ENCODE data around the gene IL21.

IL21 gene

GRCh38 chr4:122621016-122621507, at the start of gene IL21:
IL21 (minus strand) TSS chr4:122621066; CDS start chr4:122621011, 55 bp downstream.
- no peak within 1 kb of the TSS for H3K27ac ChIP-seq (ENCODE audit: low read depth, low read length)
- no peaks in the 10 kb centered on the region for H3K9me3 ChIP-seq (ENCODE audit: low read length)
- H3K9ac ChIP-seq (ENCODE audit: low read length) = no peak within 1 kb of the TSS
- no peak within 1 kb of the TSS for H3K4me3 ChIP-seq (ENCODE audit: low read depth in 1 of 2, low read length in 2 of 2)
- H3K36me3 ChIP-seq (ENCODE audit: insufficient read depth, low read length) = no peaks in the 10 kb centered on the region
- no peaks in the 10 kb centered on the region for H3K4me1 ChIP-seq (ENCODE audit: insufficient read depth, low read length)
- no peaks in the 10 kb centered on the region for H3K27me3 ChIP-seq (ENCODE audit: control insufficient read depth in 1 of 2, insufficient read depth in 2 of 2, low read length in 2 of 2)

- Histone ChIP-seq H3K4me1 (ENCODE audit: insufficient read depth, low read length) (peaks cover 27% of the 10 kb centered on the region), H3K9ac (ENCODE audit: low read length) (no peak overlapping the region), H3K4me3 (ENCODE audit: low read depth in 1 of 2, low read length in 2 of 2) (no peak overlapping the region), H3K27me3 (ENCODE audit: control insufficient read depth in 1 of 2, insufficient read depth in 2 of 2, low read length in 2 of 2) (no peaks in the 10 kb centered on the region), H3K36me3 (ENCODE audit: insufficient read depth, low read length) (no peaks in the 10 kb centered on the region), H3K9me3 (ENCODE audit: low read length) (no peaks in the 10 kb centered on the region), H3K27ac (ENCODE audit: low read depth, low read length) (no peak overlapping the region)
Observed at GRCh38 chr4:122669911-122670738, 49.3 kb upstream of the IL21 start.

GRCh38 chr4:122668241-122668640, 47.4 kb upstream of the IL21 start:
- H3K27me3 ChIP-seq (ENCODE audit: control insufficient read depth in 1 of 2, insufficient read depth in 2 of 2, low read length in 2 of 2) = no peaks in the 10 kb centered on the region
- H3K4me1 ChIP-seq (ENCODE audit: insufficient read depth, low read length) = peaks cover 31% of the 10 kb centered on the region
- H3K27ac ChIP-seq (ENCODE audit: low read depth, low read length) = no peak overlapping the region
- no peak overlapping the region for H3K4me3 ChIP-seq (ENCODE audit: low read depth in 1 of 2, low read length in 2 of 2)
- H3K9ac ChIP-seq (ENCODE audit: low read length) = no peak overlapping the region
- no peaks in the 10 kb centered on the region for H3K36me3 ChIP-seq (ENCODE audit: insufficient read depth, low read length)
- no peaks in the 10 kb centered on the region for H3K9me3 ChIP-seq (ENCODE audit: low read length)

GRCh38 chr4:122666527-122667245, 45.8 kb upstream of the IL21 start:
- peaks cover 31% of the 10 kb centered on the region for H3K4me1 ChIP-seq (ENCODE audit: insufficient read depth, low read length)
- no peak overlapping the region for H3K4me3 ChIP-seq (ENCODE audit: low read depth in 1 of 2, low read length in 2 of 2)
- H3K36me3 ChIP-seq (ENCODE audit: insufficient read depth, low read length) = no peaks in the 10 kb centered on the region
- peak overlapping the region; percentile 26 for H3K27ac ChIP-seq (ENCODE audit: low read depth, low read length)
- no peak overlapping the region for H3K9ac ChIP-seq (ENCODE audit: low read length)
- no peaks in the 10 kb centered on the region for H3K27me3 ChIP-seq (ENCODE audit: control insufficient read depth in 1 of 2, insufficient read depth in 2 of 2, low read length in 2 of 2)
- no peaks in the 10 kb centered on the region for H3K9me3 ChIP-seq (ENCODE audit: low read length)

- H3K4me3 ChIP-seq (ENCODE audit: low read depth in 1 of 2, low read length in 2 of 2) = no peak overlapping the region
- peaks cover 31% of the 10 kb centered on the region for H3K4me1 ChIP-seq (ENCODE audit: insufficient read depth, low read length)
- H3K9ac ChIP-seq (ENCODE audit: low read length) = no peak overlapping the region
- no peaks in the 10 kb centered on the region for H3K36me3 ChIP-seq (ENCODE audit: insufficient read depth, low read length)
- H3K27ac ChIP-seq (ENCODE audit: low read depth, low read length) = no peak overlapping the region
- H3K27me3 ChIP-seq (ENCODE audit: control insufficient read depth in 1 of 2, insufficient read depth in 2 of 2, low read length in 2 of 2) = no peaks in the 10 kb centered on the region
- H3K9me3 ChIP-seq (ENCODE audit: low read length) = no peaks in the 10 kb centered on the region
Observed at GRCh38 chr4:122665161-122665929, 44.5 kb upstream of the IL21 start.

GRCh38 chr4:122663814-122664610, 43.1 kb upstream of the IL21 start:
- Histone ChIP-seq H3K4me3 (ENCODE audit: low read depth in 1 of 2, low read length in 2 of 2) (no peak overlapping the region), H3K9me3 (ENCODE audit: low read length) (no peaks in the 10 kb centered on the region), H3K4me1 (ENCODE audit: insufficient read depth, low read length) (peaks cover 31% of the 10 kb centered on the region), H3K36me3 (ENCODE audit: insufficient read depth, low read length) (no peaks in the 10 kb centered on the region), H3K27ac (ENCODE audit: low read depth, low read length) (no peak overlapping the region), H3K9ac (ENCODE audit: low read length) (no peak overlapping the region), H3K27me3 (ENCODE audit: control insufficient read depth in 1 of 2, insufficient read depth in 2 of 2, low read length in 2 of 2) (no peaks in the 10 kb centered on the region)

GRCh38 chr4:122663291-122663690, 42.4 kb upstream of the IL21 start:
- H3K4me1 ChIP-seq (ENCODE audit: insufficient read depth, low read length) = peaks cover 27% of the 10 kb centered on the region
- no peak overlapping the region for H3K27ac ChIP-seq (ENCODE audit: low read depth, low read length)
- no peaks in the 10 kb centered on the region for H3K36me3 ChIP-seq (ENCODE audit: insufficient read depth, low read length)
- H3K9ac ChIP-seq (ENCODE audit: low read length) = no peak overlapping the region
- no peaks in the 10 kb centered on the region for H3K27me3 ChIP-seq (ENCODE audit: control insufficient read depth in 1 of 2, insufficient read depth in 2 of 2, low read length in 2 of 2)
- no peaks in the 10 kb centered on the region for H3K9me3 ChIP-seq (ENCODE audit: low read length)
- no peak overlapping the region for H3K4me3 ChIP-seq (ENCODE audit: low read depth in 1 of 2, low read length in 2 of 2)

GRCh38 chr4:122662701-122663100, 41.8 kb upstream of the IL21 start:
- no peak overlapping the region for H3K9ac ChIP-seq (ENCODE audit: low read length)
- H3K27me3 ChIP-seq (ENCODE audit: control insufficient read depth in 1 of 2, insufficient read depth in 2 of 2, low read length in 2 of 2) = no peaks in the 10 kb centered on the region
- H3K36me3 ChIP-seq (ENCODE audit: insufficient read depth, low read length) = no peaks in the 10 kb centered on the region
- no peak overlapping the region for H3K4me3 ChIP-seq (ENCODE audit: low read depth in 1 of 2, low read length in 2 of 2)
- no peaks in the 10 kb centered on the region for H3K9me3 ChIP-seq (ENCODE audit: low read length)
- H3K4me1 ChIP-seq (ENCODE audit: insufficient read depth, low read length) = peaks cover 25% of the 10 kb centered on the region
- no peak overlapping the region for H3K27ac ChIP-seq (ENCODE audit: low read depth, low read length)

- H3K27ac ChIP-seq (ENCODE audit: low read depth, low read length) = no peak overlapping the region
- H3K9me3 ChIP-seq (ENCODE audit: low read length) = no peaks in the 10 kb centered on the region
- H3K4me3 ChIP-seq (ENCODE audit: low read depth in 1 of 2, low read length in 2 of 2) = no peak overlapping the region
- peaks cover 16% of the 10 kb centered on the region for H3K4me1 ChIP-seq (ENCODE audit: insufficient read depth, low read length)
- H3K9ac ChIP-seq (ENCODE audit: low read length) = no peak overlapping the region
- H3K27me3 ChIP-seq (ENCODE audit: control insufficient read depth in 1 of 2, insufficient read depth in 2 of 2, low read length in 2 of 2) = no peaks in the 10 kb centered on the region
- no peaks in the 10 kb centered on the region for H3K36me3 ChIP-seq (ENCODE audit: insufficient read depth, low read length)
Observed at GRCh38 chr4:122661176-122662160, 40.6 kb upstream of the IL21 start.

GRCh38 chr4:122658818-122659295, 38.0 kb upstream of the IL21 start:
- no peak overlapping the region for H3K27ac ChIP-seq (ENCODE audit: low read depth, low read length)
- no peaks in the 10 kb centered on the region for H3K9me3 ChIP-seq (ENCODE audit: low read length)
- no peak overlapping the region for H3K9ac ChIP-seq (ENCODE audit: low read length)
- no peaks in the 10 kb centered on the region for H3K4me1 ChIP-seq (ENCODE audit: insufficient read depth, low read length)
- no peaks in the 10 kb centered on the region for H3K27me3 ChIP-seq (ENCODE audit: control insufficient read depth in 1 of 2, insufficient read depth in 2 of 2, low read length in 2 of 2)
- no peak overlapping the region for H3K4me3 ChIP-seq (ENCODE audit: low read depth in 1 of 2, low read length in 2 of 2)
- no peaks in the 10 kb centered on the region for H3K36me3 ChIP-seq (ENCODE audit: insufficient read depth, low read length)

Data from muscle layer of colon (tissue), 2 donors.